Fibroblast of lung (primary cell): Measurements from ENCODE around the gene PIGA. TPM values are rescaled to one million over a fixed set of nuclear protein-coding genes. Genes with fewer than 3 reads are reported as not detected.

Source experiments
- DNase-seq, 2 donors: peaks; one replicate each; pipeline versions ENCODE4 v3.0.0 to v3.0.0-alpha.2; 2010; ENCODE audit warnings: low read depth in 2 of 2
- H2AFZ ChIP-seq: 2 replicates; pipeline ENCODE4 v1.5.1; 2012; ENCODE audit warnings: low read length, control low read depth, inconsistent platforms
- H3K27ac ChIP-seq: 2 replicates; pipeline ENCODE4 v1.5.1; 2011; ENCODE audit warnings: low read length, control low read depth; ENCODE audit not compliant: insufficient read depth
- H3K27me3 ChIP-seq: 2 replicates; pipeline ENCODE4 v1.5.1; 2011; ENCODE audit warnings: mild to moderate bottlenecking, low read length; ENCODE audit not compliant: control insufficient read depth, insufficient read depth
- H3K36me3 ChIP-seq: 2 replicates; pipeline ENCODE4 v1.5.1; 2011; ENCODE audit warnings: low read length; ENCODE audit not compliant: control insufficient read depth, insufficient read depth
- H3K4me1 ChIP-seq: 2 replicates; pipeline ENCODE4 v1.5.1; 2011; ENCODE audit warnings: low read length; ENCODE audit not compliant: control insufficient read depth, insufficient read depth; ENCODE audit errors: extremely low read depth
- H3K4me2 ChIP-seq: 2 replicates; pipeline ENCODE4 v1.5.1; 2011; ENCODE audit warnings: low read length, control low read depth; ENCODE audit not compliant: insufficient read depth; ENCODE audit errors: extremely low read depth
- H3K4me3 ChIP-seq, 4 experiments: fragments of 200-600 bp in 1 of 4; sonication (generic) in 1 of 4; replicated peaks in 1 of 4; 2 replicates each; pipeline ENCODE4 v1.5.1; 2011 to 2016; ENCODE audit warnings: low read length in 4 of 4, low read depth in 3 of 4, mild to moderate bottlenecking in 3 of 4, control low read depth in 2 of 4, inconsistent platforms in 1 of 4, mixed read lengths in 1 of 4; ENCODE audit not compliant: insufficient read depth in 1 of 4; ENCODE audit errors: control extremely low read depth in 1 of 4
- H3K79me2 ChIP-seq: 2 replicates; pipeline ENCODE4 v1.5.1; 2012; ENCODE audit warnings: mild to moderate bottlenecking, low read length, inconsistent platforms; ENCODE audit not compliant: control insufficient read depth, insufficient read depth
- H3K9ac ChIP-seq: 2 replicates; pipeline ENCODE4 v1.5.1; 2011; ENCODE audit warnings: mild to moderate bottlenecking, low read length, control low read depth; ENCODE audit not compliant: insufficient read depth
- H3K9me3 ChIP-seq: 2 replicates; pipeline ENCODE4 v1.5.1; 2012; ENCODE audit warnings: low read depth, low read length; ENCODE audit not compliant: control insufficient read depth, insufficient read depth
- H4K20me1 ChIP-seq: 2 replicates; pipeline ENCODE4 v1.5.1; 2011; ENCODE audit warnings: low read length; ENCODE audit not compliant: control insufficient read depth, insufficient read depth; ENCODE audit errors: extremely low read depth
- EZH2 ChIP-seq: IDR thresholded peaks from 2 replicates; pipeline ENCODE4 v1.5.1; 2012; ENCODE audit warnings: low read length, control low read depth, mild to moderate bottlenecking; ENCODE audit errors: missing control alignments
- polyA plus RNA-seq, 2 donors: library from polyadenylated mRNA; depleted of rRNA in 1 of 2; stranded (reverse) in 1 of 2; unstranded in 1 of 2; fragments of >200 nt; gene quantifications; 2 replicates each; pipeline ENCODE4 v1.2.1, GENCODE V29; 2011 to 2012; ENCODE audit warnings: missing spikeins in 1 of 2
- total RNA-seq: library from RNA; depleted of rRNA; stranded (reverse); fragments of >200 nt; gene quantifications from 2 replicates; pipeline ENCODE4 v1.2.1, GENCODE V29; 2014
- TF ChIP-seq, protein P1 (sequence below), 2 donors: IDR thresholded peaks in 1 of 2; conservative IDR thresholded peaks in 1 of 2; 1 replicate in 1 of 2; 2 replicates in 1 of 2; pipeline ENCODE4 v1.5.1; 2011 to 2012; ENCODE audit warnings: low read length in 2 of 2, control low read depth in 1 of 2, inconsistent platforms in 1 of 2, low read depth in 1 of 2, mild to moderate bottlenecking in 1 of 2

Gene PIGA
- total and polyA plus RNA-seq, 2 donors (not counting 1 experiment from before 2014, with no cell fraction given): 4.8 to 6.9 TPM

DNA sequence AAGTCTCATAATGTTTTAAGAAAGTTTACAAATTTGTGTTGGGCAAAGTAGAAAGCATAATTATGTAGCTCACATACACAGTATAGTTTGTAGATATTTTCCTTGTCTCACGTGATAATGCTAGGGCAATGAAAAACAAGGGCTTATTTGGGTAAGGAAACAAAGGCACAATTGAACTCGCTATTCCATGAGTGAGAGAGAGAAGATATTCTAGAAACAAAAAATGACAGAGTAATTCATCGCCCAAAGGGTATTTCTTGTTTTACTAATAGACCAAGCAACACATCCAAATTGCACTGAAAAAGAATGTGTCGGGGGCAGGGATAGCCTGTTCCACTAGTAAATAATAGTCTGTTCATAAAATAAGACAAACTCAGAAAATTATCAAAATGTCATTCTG lies 16.2 kb downstream of the PIGA start:
- Histone ChIP-seq H3K79me2 (no peaks in the 10 kb centered on the region), H3K4me1 (no peaks in the 10 kb centered on the region), H3K27ac (no peak overlapping the region), H3K9ac (no peak overlapping the region), H3K4me3 (no peak overlapping the region), H2AFZ (no peak overlapping the region), H4K20me1 (no peaks in the 10 kb centered on the region), H3K4me2 (no peak overlapping the region), H3K27me3 (no peaks in the 10 kb centered on the region), H3K36me3 (no peaks in the 10 kb centered on the region), H3K9me3 (no peaks in the 10 kb centered on the region)
- no peak for DNase-seq
- TF ChIP-seq, protein P1, sequence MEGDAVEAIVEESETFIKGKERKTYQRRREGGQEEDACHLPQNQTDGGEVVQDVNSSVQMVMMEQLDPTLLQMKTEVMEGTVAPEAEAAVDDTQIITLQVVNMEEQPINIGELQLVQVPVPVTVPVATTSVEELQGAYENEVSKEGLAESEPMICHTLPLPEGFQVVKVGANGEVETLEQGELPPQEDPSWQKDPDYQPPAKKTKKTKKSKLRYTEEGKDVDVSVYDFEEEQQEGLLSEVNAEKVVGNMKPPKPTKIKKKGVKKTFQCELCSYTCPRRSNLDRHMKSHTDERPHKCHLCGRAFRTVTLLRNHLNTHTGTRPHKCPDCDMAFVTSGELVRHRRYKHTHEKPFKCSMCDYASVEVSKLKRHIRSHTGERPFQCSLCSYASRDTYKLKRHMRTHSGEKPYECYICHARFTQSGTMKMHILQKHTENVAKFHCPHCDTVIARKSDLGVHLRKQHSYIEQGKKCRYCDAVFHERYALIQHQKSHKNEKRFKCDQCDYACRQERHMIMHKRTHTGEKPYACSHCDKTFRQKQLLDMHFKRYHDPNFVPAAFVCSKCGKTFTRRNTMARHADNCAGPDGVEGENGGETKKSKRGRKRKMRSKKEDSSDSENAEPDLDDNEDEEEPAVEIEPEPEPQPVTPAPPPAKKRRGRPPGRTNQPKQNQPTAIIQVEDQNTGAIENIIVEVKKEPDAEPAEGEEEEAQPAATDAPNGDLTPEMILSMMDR (conservative IDR thresholded peaks at IDR 0.05 in 1 of 2, IDR thresholded peaks at IDR 0.05 in 1 of 2; ENCODE audit: low read depth in 1 of 2, low read length in 2 of 2): no peak
- TF ChIP-seq EZH2: no peak

DNA sequence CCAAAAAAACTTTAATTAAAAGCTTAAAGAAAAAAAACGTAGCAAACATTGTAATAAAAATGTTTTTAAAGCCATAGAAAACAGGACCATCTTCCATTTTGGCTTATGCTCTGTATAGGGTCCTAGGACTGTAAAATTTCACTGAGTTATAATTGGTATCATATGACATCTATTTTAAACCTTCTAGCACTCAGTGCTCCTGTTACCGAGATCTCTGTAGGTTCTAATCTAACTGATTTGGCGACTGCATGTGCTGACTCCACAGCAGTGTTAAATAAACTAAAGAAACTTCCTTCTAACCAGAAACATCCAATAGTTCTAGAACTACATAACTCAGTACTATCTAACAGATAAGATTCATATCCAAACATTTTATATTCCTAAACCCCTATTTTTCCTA lies 19.8 kb downstream of the PIGA start, which contains the start of gene ASB11:
TSS of gene ASB11 (minus strand) at position 132 of the 400 bp plus-strand sequence. CDS start at position 97, 35 bp downstream.
- Histone ChIP-seq H3K4me3 (no peak within 1 kb of the TSS), H3K9ac (no peak within 1 kb of the TSS), H3K9me3 (no peaks in the 10 kb centered on the region), H3K79me2 (no peaks in the 10 kb centered on the region), H3K36me3 (no peaks in the 10 kb centered on the region), H3K27me3 (no peaks in the 10 kb centered on the region), H3K4me2 (no peak within 1 kb of the TSS), H4K20me1 (no peaks in the 10 kb centered on the region), H3K4me1 (no peaks in the 10 kb centered on the region), H2AFZ (no peak within 1 kb of the TSS), H3K27ac (no peak within 1 kb of the TSS)
- no peak for DNase-seq
- TF ChIP-seq, protein P1 (conservative IDR thresholded peaks at IDR 0.05 in 1 of 2, IDR thresholded peaks at IDR 0.05 in 1 of 2; ENCODE audit: low read depth in 1 of 2, low read length in 2 of 2): no peak
- TF ChIP-seq EZH2: no peak

DNA sequence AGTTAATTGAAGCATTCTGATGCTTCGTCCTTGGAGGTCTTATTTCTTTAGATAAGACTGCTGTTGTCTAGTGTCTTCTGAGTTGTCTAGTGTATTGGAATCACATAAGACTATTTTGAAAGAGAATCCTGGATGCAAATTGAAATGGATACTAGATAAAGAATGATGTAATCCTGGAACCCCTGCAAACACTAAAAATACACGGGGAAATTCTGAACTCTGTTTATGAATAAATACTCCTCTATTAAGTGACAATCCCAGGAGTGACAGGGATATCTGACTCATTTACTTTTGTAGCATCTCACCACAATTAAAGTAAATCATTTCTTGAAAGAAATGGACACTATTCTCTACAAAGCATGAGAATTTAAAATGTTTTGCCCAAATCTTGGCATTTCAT lies 20.9 kb downstream of the PIGA start:
- Histone ChIP-seq H3K36me3 (no peaks in the 10 kb centered on the region), H3K27ac (no peak overlapping the region), H3K9me3 (no peaks in the 10 kb centered on the region), H3K4me1 (no peaks in the 10 kb centered on the region), H3K4me2 (no peak overlapping the region), H3K9ac (no peak overlapping the region), H3K79me2 (no peaks in the 10 kb centered on the region), H3K27me3 (no peaks in the 10 kb centered on the region), H2AFZ (no peak overlapping the region), H4K20me1 (no peaks in the 10 kb centered on the region), H3K4me3 (no peak overlapping the region)
- TF ChIP-seq, protein P1 (conservative IDR thresholded peaks at IDR 0.05 in 1 of 2, IDR thresholded peaks at IDR 0.05 in 1 of 2; ENCODE audit: low read depth in 1 of 2, low read length in 2 of 2): no peak
- TF ChIP-seq EZH2: no peak
- DNase-seq: no peak
